K562 (cell line): Measurements from ENCODE around the gene NUDCD3. TPM values are rescaled to one million over a fixed set of nuclear protein-coding genes. Genes with fewer than 3 reads are reported as not detected.

ENCODE experiments used
- CHD1 ChIP-seq: fragments of 200-600 bp; sonication (generic); IDR thresholded peaks from one replicate; pipeline ENCODE4 v1.6.1; 2012; ENCODE audit warnings: mild to moderate bottlenecking, moderate library complexity, low read length, inconsistent platforms
- CXXC5 ChIP-seq: fragments of 250-450 bp; sonication (Bioruptor Pico); IDR thresholded peaks from 2 replicates; pipeline ENCODE4 v1.8.0; 2022; ENCODE audit warnings: inconsistent platforms, mild to moderate bottlenecking, moderate library complexity
- HDAC8 ChIP-seq: fragments of 450-650 bp; IDR thresholded peaks from 2 replicates; pipeline ENCODE4 v1.6.1; 2016; ENCODE audit warnings: mild to moderate bottlenecking, missing genetic modification characterization, moderate library complexity, missing compliant biosample characterization
- HNRNPH1 ChIP-seq: fragments of 200-400 bp; formaldehyde crosslinking; optimal IDR thresholded peaks from 2 replicates; pipeline ENCODE3; 2017; ENCODE audit warnings: low read depth, mild to moderate bottlenecking, low read length, moderate library complexity
- NCOA1 ChIP-seq: fragments of 450-650 bp; IDR thresholded peaks from 2 replicates; pipeline ENCODE4 v1.6.1; 2016; ENCODE audit warnings: low read depth
- RBM14 ChIP-seq: fragments of 200-400 bp; formaldehyde crosslinking; IDR thresholded peaks from 2 replicates; pipeline ENCODE4 v1.6.1; 2018; ENCODE audit warnings: low read depth, mild to moderate bottlenecking, low read length, moderate library complexity, borderline replicate concordance; ENCODE audit not compliant: insufficient read depth
- RHOXF2B ChIP-seq: fragments of 250-450 bp; sonication (Bioruptor Pico); conservative IDR thresholded peaks from 2 replicates; pipeline ENCODE4 v1.5.1; 2021
- TFAM ChIP-seq: fragments of 250-450 bp; sonication (Bioruptor Pico); conservative IDR thresholded peaks from 2 replicates; pipeline ENCODE4 v1.5.0; 2021; ENCODE audit warnings: mild to moderate bottlenecking, moderate library complexity
- polyA plus RNA-seq, 8 experiments: library from polyadenylated mRNA; depleted of rRNA in 4 of 8; stranded (reverse) in 5 of 8; unstranded in 3 of 8; fragments of >200 nt; fragmentation: Nextera tagmentation in 2 of 8; fragmentation: Illumina TruSeq in 1 of 8; extraction: Ambion mirVana in 2 of 8; extraction: Trizol in 1 of 8; gene quantifications; 2 replicates each; pipeline versions ENCODE4 v1.2.1 to v1.2.3, GENCODE V29; 2011 to 2014; ENCODE audit warnings: inconsistent platforms in 1 of 8, missing spikeins in 1 of 8
- total RNA-seq, 7 experiments: library from RNA; depleted of rRNA in 6 of 7; stranded (reverse); fragments of >200 nt in 6 of 7; fragmentation: Illumina TruSeq in 2 of 7; extraction: Trizol in 2 of 7; gene quantifications; 2 replicates each; pipeline versions ENCODE4 v1.2.1 to v1.2.3, GENCODE V29; 2011 to 2021; ENCODE audit warnings: low replicate concordance in 1 of 7
- TF ChIP-seq, protein P1 (sequence below): fragments of 450-650 bp; IDR thresholded peaks from 2 replicates; pipeline ENCODE4 v1.6.1; 2016; ENCODE audit warnings: mild to moderate bottlenecking, moderate library complexity
- TF ChIP-seq, protein P2 (sequence below): fragments of 450-650 bp; IDR thresholded peaks from 2 replicates; pipeline ENCODE4 v1.6.1; 2017; ENCODE audit warnings: mild to moderate bottlenecking, moderate library complexity
- TF ChIP-seq, protein P3 (sequence below): sonication (generic); formaldehyde crosslinking; IDR thresholded peaks from 2 replicates; pipeline ENCODE4 v1.8.0; 2022; ENCODE audit warnings: mild to moderate bottlenecking, missing genetic modification reagents

Gene NUDCD3
- total and polyA plus RNA-seq, 9 of the 15 experiments (the other 6 are each of a cell fraction or from before 2014, with no cell fraction given) = 24.8 to 64.2 (median 42.6) TPM

DNA sequence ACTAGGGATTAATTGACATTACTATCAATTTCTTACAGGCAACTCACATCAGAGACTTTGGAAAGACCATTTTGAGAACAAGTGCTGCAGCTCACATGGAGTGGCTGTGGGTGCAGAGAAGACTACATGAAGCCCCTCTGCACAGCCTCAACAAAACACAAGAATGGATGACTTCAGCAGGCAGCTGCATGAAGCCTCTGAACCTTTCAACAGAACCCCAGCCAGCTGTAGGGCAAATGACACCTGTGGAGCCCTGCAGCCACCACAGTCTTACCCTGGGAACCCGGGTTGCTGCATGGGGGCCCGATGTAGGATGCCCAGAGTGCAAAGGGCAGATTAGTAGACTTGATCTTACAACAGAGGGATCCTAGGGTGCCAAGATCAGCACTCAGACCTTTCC is 103.1 kb downstream of the NUDCD3 start (continued):
- TF ChIP-seq, protein P1, sequence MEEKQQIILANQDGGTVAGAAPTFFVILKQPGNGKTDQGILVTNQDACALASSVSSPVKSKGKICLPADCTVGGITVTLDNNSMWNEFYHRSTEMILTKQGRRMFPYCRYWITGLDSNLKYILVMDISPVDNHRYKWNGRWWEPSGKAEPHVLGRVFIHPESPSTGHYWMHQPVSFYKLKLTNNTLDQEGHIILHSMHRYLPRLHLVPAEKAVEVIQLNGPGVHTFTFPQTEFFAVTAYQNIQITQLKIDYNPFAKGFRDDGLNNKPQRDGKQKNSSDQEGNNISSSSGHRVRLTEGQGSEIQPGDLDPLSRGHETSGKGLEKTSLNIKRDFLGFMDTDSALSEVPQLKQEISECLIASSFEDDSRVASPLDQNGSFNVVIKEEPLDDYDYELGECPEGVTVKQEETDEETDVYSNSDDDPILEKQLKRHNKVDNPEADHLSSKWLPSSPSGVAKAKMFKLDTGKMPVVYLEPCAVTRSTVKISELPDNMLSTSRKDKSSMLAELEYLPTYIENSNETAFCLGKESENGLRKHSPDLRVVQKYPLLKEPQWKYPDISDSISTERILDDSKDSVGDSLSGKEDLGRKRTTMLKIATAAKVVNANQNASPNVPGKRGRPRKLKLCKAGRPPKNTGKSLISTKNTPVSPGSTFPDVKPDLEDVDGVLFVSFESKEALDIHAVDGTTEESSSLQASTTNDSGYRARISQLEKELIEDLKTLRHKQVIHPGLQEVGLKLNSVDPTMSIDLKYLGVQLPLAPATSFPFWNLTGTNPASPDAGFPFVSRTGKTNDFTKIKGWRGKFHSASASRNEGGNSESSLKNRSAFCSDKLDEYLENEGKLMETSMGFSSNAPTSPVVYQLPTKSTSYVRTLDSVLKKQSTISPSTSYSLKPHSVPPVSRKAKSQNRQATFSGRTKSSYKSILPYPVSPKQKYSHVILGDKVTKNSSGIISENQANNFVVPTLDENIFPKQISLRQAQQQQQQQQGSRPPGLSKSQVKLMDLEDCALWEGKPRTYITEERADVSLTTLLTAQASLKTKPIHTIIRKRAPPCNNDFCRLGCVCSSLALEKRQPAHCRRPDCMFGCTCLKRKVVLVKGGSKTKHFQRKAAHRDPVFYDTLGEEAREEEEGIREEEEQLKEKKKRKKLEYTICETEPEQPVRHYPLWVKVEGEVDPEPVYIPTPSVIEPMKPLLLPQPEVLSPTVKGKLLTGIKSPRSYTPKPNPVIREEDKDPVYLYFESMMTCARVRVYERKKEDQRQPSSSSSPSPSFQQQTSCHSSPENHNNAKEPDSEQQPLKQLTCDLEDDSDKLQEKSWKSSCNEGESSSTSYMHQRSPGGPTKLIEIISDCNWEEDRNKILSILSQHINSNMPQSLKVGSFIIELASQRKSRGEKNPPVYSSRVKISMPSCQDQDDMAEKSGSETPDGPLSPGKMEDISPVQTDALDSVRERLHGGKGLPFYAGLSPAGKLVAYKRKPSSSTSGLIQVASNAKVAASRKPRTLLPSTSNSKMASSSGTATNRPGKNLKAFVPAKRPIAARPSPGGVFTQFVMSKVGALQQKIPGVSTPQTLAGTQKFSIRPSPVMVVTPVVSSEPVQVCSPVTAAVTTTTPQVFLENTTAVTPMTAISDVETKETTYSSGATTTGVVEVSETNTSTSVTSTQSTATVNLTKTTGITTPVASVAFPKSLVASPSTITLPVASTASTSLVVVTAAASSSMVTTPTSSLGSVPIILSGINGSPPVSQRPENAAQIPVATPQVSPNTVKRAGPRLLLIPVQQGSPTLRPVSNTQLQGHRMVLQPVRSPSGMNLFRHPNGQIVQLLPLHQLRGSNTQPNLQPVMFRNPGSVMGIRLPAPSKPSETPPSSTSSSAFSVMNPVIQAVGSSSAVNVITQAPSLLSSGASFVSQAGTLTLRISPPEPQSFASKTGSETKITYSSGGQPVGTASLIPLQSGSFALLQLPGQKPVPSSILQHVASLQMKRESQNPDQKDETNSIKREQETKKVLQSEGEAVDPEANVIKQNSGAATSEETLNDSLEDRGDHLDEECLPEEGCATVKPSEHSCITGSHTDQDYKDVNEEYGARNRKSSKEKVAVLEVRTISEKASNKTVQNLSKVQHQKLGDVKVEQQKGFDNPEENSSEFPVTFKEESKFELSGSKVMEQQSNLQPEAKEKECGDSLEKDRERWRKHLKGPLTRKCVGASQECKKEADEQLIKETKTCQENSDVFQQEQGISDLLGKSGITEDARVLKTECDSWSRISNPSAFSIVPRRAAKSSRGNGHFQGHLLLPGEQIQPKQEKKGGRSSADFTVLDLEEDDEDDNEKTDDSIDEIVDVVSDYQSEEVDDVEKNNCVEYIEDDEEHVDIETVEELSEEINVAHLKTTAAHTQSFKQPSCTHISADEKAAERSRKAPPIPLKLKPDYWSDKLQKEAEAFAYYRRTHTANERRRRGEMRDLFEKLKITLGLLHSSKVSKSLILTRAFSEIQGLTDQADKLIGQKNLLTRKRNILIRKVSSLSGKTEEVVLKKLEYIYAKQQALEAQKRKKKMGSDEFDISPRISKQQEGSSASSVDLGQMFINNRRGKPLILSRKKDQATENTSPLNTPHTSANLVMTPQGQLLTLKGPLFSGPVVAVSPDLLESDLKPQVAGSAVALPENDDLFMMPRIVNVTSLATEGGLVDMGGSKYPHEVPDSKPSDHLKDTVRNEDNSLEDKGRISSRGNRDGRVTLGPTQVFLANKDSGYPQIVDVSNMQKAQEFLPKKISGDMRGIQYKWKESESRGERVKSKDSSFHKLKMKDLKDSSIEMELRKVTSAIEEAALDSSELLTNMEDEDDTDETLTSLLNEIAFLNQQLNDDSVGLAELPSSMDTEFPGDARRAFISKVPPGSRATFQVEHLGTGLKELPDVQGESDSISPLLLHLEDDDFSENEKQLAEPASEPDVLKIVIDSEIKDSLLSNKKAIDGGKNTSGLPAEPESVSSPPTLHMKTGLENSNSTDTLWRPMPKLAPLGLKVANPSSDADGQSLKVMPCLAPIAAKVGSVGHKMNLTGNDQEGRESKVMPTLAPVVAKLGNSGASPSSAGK = no peak
- TF ChIP-seq RHOXF2B (CRISPR knock-in tag) (no peak), TFAM (CRISPR knock-in tag) (no peak), HDAC8 (tag) (no peak), CXXC5 (CRISPR knock-in tag) (no peak), HNRNPH1 (no peak), NCOA1 (no peak), CHD1 (no peak), RBM14 (no peak)
- TF ChIP-seq, protein P2, sequence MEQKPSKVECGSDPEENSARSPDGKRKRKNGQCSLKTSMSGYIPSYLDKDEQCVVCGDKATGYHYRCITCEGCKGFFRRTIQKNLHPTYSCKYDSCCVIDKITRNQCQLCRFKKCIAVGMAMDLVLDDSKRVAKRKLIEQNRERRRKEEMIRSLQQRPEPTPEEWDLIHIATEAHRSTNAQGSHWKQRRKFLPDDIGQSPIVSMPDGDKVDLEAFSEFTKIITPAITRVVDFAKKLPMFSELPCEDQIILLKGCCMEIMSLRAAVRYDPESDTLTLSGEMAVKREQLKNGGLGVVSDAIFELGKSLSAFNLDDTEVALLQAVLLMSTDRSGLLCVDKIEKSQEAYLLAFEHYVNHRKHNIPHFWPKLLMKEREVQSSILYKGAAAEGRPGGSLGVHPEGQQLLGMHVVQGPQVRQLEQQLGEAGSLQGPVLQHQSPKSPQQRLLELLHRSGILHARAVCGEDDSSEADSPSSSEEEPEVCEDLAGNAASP = no peak
- TF ChIP-seq, protein P3, sequence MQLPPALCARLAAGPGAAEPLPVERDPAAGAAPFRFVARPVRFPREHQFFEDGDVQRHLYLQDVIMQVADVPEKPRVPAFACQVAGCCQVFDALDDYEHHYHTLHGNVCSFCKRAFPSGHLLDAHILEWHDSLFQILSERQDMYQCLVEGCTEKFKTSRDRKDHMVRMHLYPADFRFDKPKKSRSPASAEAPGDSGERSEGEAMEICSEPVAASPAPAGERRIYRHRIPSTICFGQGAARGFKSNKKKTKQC (CRISPR knock-in tag) = no peak
- TF ChIP-seq, all 486 proteins: peak for 0
